CD4-positive, alpha-beta T cell treated with Interleukin-2 at 100 ng/mL for 4 hours (primary cell): ENCODE data around the gene IZUMO2.
"Not testable (repeated sequence)": the region's sequence is repeated elsewhere in the genome, so short reads cannot be mapped to it uniquely, and the experiment has no call there.

ENCODE experiments used
- DNase-seq: peaks from one replicate; pipeline ENCODE4 v3.0.0-alpha.2; 2020; ENCODE audit warnings: low spot score

The IZUMO2 gene

DNA sequence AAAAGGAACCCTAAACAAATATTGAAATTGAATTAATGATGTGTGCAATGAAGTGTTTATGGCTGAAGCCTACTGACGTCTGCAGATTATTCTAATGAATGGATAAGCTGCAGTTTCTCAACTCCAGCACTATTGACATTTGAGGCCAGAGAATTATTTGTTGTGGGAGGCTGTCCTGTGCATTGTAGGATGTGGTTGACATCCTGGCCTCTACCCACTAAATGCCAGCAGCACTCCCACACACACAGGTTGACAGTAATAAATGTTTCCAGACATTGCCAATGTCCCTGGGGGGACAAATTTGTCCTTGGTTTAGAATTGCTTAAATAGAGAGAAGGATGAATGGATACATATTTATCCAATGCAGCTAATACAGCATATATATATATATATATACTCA, 21.1 kb upstream of the IZUMO2 start:
- DNase-seq, result no peak

DNA sequence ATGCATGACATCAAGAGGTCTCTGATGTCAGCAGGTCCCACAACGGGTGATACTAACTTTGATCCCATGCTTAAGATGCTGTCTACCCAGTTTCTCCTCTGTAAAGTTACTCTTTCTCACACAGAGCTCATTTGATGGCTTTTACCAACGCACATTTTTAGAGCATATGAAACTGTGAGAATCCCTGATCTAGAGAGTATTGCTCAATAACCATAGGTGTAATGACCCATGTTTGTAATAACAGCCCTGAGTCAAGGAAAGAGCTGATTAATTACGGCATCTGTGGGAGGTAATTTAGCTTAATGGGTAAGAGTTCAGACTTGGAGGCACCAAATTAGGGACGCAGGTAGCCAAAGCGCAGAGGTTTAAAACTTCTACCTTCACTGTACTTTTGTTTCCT, 18.0 kb upstream of the IZUMO2 start:
- DNase-seq, result no peak

DNA sequence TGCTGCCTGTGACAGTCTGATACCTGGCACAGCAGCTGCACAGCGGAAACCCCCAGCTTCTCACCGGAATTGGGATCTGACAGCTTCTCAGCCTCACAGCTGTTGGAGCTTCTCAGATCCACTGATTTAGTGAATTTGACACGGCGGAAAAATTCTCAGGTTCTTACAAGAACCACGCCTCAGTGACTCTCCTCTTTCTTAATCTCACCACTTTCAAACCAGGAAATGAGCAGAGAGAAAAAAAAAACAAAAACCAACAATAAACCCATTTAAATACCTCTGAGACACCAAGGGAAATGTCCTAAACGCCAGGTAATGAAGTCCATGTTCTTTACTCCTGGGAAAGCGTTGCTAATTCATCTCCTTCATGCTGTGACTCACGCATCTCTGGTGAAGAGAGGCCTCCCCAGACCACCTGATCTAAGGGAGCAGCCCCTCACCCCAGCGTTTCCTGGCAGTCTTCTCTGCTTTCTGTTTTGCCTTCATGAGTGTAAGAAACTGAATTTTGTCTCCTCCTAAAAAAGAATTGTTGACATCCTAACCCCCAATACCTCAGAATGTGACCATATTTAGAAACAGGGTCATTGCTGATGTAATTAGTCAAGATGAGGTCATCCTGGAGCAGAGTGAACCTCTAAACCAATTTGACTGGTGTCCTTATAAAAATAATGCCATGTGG, 15.9 kb upstream of the IZUMO2 start:
- DNase-seq, result no peak

DNA sequence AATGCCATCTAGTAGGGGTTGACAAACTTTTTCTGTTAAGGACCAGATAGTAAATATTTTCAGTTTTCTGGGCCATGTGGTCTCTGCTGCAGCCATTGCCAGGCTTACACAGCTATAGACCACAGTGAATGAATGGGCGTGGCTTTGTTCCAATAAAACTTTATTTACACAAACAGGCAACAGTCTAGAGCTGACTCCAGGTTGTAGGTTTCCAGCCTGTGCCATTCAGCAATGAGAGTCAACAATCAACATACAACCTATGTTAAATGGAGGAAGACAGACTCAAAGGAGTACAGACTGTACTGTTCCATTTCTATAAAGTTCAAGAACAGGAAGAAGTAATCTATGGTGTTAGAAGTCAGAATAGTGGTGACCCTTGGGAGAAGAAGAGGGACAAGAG, 15.2 kb upstream of the IZUMO2 start:
- DNase-seq, result no peak

DNA sequence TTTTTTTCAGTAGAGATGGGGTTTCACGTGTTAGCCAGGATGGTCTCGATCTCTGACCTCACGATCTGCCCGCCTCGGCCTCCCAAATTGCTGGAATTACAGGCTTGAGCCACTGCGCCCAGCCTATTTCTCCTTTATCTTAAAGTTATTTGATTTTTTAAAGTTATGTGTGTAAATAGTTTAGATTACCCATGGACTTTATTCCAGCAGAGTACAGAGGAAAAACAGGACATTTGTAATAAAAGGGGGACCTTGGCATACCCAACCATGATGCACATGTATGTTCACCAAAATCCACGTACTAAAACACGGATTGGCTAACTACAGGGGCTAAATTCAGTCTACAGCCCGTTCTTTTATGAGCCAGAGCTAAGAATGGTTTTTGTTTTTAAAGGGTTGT, 13.7 kb upstream of the IZUMO2 start:
- no peak for DNase-seq

DNA sequence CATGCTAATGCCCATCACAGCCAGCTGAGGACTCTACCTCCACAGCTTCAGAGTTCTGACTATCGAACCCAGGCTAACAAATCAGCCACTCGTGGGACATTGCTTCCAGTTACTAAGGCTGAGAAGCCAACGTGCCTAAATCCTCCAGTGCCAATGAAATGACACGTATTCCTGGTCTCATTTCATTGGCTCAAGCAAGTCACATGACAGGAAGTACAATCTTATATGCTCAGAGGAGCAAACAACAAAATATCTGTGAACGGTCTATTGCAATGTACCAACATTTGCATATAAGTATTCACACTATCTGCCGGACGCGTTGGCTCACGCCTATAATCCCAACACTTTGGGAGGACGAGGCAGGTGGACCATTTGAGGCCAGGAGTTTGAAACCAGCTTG, 12.8 kb upstream of the IZUMO2 start:
- DNase-seq, result no peak

DNA sequence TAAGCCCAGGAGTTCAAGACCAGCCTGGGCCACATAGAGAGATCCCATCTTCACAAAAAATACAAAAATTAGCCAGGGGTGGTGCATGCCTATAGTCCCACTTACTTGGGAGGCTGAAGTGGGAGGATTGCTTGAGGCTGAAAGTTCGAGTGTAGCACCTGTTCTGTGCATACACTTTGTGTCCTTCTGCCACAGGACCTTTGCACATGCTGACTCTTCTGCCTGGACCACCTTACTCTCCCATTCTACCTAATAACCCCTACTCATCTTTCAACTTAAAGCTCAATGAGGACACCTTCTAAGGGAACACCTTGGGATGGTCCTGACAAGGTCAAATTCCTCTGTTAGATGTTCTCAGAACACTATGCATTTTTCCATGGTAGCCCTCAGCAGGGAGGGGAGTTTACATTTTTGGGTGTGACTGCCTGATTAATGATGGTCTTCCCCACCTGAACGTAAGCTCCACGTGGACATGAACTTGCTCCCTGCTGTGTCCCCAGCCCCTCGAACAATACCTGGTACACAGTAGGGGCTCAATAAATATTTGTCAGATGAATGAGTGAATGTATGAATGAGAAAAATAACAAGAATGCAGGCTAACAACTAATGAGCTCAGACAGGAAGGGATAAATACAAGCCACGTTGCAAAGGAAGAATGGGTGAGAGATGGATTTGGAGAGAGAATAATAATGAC, 11.2 kb upstream of the IZUMO2 start:
- no peak for DNase-seq

DNA sequence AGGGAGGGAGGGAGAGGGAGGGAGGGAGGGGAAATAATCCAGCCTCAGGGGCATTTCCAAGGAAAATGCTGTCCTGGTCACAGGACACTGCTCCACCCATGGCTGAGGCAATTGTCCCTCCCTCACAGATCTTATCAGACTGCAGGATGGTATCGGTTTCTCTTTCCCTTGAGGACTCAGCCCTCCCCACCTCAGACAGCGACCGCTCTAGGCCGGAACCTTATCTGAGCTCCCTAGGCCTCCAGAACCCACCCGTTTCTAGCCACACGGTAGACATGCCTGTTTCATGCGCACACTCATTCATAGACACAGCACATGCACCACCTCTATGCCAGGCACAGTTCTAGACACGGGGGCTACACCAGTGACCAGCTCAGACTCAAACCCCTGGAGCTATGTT, 10.0 kb upstream of the IZUMO2 start:
- no peak for DNase-seq

DNA sequence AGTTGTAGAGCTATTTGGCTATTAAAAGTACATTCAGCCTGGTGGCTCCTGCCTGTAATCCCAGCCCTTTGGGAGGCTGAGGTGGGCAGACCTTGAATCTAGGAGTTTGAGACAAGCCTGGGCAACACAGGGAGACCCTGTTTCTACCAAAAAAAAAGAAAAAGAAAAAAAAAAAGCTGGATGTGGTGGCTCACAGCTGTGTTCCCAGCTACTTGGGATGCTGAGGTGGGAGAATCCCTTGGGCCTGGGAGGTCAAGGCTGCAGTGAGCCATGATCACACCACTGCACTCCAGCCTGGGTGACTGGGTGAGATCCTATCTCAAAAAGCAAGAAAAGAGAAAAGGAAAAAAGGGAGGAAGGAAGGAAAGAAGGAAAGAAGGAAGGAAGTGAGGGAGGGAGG, 9.6 kb upstream of the IZUMO2 start:
- no peak for DNase-seq

DNA sequence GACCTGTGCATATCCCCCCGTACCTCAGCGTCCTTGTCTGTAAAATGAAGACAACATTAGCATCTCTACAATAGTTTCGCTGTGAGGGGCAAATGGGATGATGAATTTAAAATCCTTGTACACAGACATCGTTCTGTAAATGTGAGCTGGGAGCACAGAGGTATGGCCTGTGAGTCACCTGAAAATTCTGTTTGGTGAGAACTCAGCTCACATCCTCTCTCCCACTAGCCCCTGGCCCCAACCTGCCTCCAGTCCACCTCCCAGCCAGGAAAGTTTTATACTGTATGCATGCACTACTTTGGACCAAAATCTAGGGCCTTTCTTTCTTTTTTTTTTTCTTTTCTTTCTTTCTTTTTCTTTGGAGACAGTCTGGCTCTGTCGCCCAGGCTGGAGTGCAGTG, 8.7 kb upstream of the IZUMO2 start:
- no peak for DNase-seq

DNA sequence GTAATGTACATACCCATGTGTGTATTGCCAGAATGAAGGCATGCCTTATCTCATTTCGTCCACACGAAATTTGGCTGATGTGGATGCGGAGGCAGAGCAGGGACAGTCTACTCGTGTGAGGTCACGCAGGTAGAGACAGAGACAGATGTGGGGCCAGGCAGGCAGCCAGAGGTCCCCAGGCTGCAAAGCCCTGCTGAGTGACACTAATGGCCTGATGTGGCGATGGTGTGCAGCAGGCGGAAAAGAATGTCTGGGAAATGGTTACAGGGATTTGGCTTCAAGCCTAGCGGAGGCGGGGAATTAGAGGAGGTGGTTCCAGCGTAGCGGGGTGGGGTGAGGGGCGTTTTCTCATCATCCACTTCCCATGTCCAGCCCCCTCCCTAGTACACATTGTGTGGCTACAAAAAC, 4.2 kb upstream of the IZUMO2 start:
- no peak for DNase-seq

DNA sequence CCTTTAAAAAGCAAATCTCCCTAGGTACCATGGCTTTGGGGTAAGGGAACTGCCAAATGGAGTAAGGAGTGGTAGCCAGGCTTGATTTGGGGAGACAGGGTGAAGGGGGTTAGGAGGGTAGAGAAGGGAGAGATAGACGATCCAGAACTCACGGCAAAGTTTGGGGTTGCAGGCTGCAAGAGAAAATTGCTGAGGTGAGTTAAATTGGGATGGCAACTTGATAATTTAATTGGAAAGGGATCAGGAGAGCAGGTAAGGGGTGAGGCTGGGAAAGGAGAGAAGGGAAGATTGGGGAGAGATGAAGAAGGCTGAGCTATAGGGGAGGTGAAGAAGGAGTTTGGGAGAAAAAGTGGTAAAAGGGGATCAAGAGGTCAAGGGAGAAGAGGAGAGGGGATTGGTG, 4.0 kb downstream of the IZUMO2 start:
- DNase-seq, result no peak

DNA sequence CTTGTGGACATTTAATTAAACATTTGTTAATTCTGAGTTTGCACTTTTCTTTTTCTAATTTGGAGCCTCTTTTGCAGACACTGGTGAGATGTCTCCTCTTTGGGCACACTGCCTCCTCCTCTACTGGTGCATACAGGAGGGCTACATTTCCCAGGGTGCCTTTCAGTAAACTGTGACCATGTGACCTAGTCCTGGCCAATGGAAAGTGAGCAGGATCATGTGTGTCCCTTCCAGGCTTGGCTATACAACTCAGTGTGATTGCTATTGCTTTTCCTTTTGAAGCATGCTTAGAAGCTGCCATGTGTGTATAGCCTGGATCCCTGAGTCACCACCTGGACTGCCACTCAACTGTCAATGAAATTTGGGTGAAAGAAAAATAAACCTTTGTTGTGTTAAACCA, 4.5 kb downstream of the IZUMO2 start:
- no peak for DNase-seq

DNA sequence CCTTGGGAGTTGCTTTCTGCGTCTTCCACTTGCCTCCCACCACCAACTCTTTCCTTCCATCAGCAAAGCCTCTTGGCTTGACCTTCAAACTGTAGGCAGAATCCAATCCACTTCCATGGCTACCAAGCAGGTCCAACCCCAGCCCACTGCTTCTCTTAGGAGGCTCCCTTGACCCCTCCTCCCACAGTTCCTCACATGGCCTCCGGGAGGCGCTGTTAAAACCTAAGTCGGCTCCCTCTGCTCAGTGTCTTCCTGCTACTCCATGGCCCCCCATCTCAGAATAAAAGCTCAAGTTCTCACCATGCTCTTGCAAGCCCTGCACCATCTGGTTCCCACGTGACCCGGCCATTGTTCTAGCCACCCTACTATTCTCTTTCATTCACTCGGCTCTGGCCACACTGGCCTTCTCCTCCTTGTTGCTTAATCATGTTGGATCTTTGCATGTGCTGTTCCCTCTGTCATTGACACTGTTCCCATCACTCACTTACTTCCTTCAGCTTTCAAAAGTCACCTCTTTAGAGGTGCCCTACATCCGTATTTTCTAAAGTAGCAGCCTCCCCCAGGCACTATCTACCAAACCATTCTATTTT, 7.5 kb downstream of the IZUMO2 start:
- DNase-seq, result no peak

DNA sequence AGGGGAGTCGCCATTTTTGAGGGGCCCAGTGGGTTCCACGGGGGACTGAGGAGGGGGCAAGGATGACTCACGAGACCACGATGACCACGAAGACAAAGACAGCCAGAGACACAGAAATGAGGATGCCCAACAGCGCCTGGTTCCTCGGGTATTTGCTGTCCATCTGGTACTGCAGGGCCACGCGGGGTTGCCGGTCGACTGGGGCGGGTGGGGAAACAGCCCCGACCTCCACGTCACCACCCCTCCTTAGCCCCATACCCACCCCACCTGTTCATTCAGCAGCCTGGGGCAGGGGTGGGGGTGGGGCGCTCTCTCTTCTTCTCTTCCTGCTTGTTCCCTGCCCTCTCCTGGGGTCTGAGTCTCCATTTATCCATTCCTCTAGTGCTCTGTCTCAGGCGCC, 8.6 kb downstream of the IZUMO2 start:
- no peak for DNase-seq

DNA sequence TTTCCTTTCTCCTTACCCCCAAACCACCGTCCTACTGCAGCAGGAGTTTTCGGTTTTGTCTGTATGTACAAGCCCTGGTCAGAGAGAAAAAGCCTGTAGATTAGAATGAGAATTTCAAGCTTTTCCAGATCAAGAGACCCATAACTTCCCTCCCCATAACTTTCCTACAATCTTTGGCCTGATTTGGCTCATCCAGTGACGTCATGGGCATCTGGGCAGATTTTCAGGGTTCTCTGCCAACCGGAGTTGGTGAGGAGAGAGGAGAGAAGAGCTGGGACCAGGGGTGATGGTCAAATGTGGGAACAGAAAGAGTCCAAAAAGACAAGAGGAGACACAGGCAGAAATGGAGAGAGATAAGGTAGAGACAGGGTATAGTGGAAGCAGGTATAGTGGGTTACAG, 10.5 kb downstream of the IZUMO2 start:
- no peak for DNase-seq

DNA sequence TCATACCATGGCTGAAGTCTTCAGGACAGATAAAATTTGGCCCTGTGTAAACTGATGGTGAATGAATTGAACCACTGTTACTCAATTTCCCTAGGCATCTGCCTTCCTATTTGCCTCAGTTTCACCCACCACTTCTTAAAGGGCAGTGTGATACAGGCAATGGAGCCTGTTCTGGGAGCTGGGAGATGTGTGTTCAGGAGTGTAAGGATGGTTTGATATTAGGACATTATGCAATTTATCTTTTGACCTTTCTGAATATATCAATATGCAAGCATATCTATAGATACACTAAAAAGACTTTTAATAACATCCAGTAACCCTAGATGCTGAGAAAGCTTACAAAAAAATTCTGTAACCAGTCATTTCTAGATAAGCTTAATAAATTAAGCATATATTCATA, 14.6 kb downstream of the IZUMO2 start:
- DNase-seq, result no peak

DNA sequence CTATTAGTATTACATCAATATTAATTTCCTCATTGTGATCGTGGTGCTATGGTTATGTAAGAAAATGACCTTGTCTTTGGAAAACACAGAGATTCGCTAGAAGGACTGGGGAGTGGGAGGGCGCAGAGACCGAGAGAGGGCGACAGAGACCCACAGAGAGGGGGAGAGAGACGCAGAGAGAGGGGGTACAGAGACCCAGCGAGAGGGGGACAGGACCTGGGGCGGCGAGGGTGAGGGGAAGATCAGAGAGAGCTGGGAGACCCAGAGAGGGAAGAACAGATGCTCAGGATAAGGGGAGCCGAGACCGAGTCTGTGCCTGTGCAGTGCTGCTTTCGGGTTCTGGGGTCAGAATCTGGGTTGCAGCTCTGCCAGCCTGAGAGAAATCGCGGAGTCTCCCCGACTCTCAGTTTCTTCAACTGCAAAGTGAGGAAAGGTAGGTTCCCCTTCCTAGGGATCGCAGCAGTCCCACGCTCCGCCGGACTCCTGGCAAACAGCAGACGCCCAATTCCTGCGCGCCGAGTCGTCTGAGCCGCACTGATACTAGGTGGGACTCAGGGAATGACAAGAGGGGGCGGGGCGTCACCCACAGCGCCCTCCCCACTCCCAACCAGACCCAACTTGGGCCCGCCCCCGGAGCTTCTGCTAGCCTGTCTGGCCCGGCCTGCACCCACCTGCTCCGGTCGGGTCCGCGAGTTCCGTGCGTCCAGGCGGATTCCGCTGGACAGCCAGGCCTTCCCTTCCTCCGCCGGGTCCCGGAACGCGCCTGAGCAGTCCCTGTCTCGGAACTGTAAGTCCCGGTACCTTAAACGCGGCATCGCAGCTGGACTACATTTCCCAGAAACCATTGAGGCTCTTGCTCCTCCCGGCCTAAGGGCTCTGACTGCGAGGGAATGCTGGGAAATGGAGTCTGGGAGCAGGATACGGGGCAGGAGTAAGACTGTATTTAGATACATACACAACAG, 15.3 kb downstream of the IZUMO2 start:
- DNase-seq, result peak; percentile 69

DNA sequence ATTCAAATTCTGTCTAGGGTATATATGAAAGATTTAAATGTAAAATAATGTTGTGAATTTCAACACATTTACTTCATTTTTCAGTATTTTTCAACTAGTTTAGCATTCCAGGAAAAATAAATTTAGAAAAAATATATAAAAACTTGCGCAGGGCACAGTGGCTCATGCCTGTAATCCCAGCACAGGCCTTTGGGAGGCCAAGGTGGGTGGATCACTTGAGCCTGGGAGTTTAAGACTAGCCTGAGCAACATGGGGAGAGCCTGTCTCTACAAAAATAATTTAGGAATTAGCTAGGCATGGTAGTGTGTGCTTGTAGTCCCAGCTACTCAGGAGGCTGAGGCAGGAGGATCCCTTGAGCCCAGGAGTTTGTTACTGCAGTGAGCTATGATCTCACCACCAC, 21.2 kb downstream of the IZUMO2 start:
- not testable (repeated sequence) for DNase-seq

DNA sequence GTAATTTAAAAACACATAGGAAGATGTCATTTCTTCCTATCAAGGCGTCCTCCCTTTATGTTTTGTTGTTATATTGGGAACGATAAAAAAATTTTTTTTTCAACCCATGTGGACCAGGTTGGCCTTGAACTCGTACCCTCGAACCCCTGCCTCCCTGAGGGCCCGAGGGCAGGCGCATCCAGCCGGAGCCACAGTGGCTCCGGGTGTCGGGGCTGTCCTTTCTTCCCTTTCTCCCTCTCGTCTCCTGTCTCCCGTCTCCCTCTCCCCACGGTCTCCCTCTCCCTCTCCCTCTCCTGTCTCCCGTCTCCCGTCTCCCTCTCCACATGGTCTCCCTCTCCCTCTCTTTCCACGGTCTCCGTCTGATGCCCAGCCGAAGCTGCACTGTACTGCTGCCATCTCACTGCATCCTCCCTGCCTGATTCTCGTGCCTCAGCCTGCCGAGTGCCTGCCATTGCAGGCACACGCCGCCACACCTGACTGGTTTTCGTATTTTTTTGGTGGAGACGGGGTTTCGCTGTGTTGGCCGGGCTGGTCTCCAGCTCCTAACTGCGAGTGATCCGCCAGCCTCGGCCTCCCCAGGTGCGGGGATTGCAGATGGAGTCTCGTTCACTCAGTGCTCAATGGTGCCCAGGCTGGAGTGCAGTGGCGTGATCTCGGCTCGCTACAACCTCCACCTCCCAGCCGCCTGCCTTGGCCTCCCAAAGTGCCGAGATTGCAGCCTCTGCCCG, 22.8 kb downstream of the IZUMO2 start:
- not testable (repeated sequence) for DNase-seq

DNA sequence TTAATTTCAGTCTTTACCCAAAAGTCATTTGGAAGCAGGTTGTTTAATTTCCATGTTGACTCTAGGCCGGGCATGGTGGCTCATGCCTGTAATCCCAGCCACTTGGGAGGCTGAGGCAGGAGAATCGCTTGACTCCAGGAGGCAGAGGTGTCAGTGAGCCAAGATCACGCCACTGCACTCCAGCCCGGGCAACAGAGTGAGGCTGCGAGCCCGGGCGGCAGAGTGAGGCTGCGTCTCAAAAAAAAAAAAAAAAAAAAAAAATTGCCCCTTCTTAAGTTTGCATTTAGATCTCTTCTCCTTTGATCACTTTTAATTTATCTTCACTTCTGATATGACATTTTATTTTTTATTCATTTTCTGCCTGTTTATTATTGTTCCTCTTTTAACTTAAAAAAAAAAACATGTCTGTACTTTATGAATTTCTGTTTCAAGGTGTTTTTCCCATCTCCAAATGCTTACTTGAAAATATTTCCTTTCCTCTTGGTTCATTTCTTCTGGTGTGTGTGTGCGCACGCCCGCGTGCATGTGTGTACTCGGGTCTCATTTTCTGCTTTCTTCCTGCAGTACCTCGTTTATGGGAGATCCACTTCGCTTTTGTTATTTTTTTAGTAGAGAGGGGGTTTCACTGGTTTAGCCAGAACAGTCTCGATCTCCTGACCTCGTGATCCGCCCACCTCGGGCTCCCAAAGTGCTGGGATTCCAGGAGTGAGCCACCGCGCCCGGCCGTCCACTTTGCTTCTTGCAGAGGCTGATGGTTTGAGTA, 26.3 kb downstream of the IZUMO2 start:
- not testable (repeated sequence) for DNase-seq
